ENCODE data around the gene TEAD4. TPM values are rescaled to one million over a fixed set of nuclear protein-coding genes. Genes with fewer than 3 reads are reported as not detected.

TEAD4 gene
- total RNA-seq, 1 experiment from 2014 or later = 47.7 TPM

- no TSS peak for BruUV-seq (replicated peaks)
- H4K20me1 ChIP-seq (ENCODE audit: insufficient read depth) = no peaks in the 10 kb centered on the region; the same call in 1 of the 2 replicates
- no peaks in the 10 kb centered on the region for H3K9me2 ChIP-seq (ENCODE audit: insufficient read depth)
- H2AFZ ChIP-seq = no peak overlapping the region
- intact Hi-C loops (cut with micrococcal nuclease; ENCODE audit: unreplicated experiment) = no loop called here
- no peak for DNase-seq
- no peaks in the 10 kb centered on the region for H3K79me2 ChIP-seq (ENCODE audit: low read depth)
- H3K36me3 ChIP-seq (ENCODE audit: low read depth) = no peaks in the 10 kb centered on the region
- H3K4me3 ChIP-seq = no peak overlapping the region
- no peak overlapping the region for H3K4me2 ChIP-seq
- peaks cover 8% of the 10 kb centered on the region; the same call in 1 of the 2 replicates for H3F3A ChIP-seq (ENCODE audit: insufficient read depth, low read depth)
- no peak for TF ChIP-seq EZH2 (IDR thresholded peaks at IDR 0.05; ENCODE audit: low read depth)
- TF ChIP-seq CTCF (conservative IDR thresholded peaks at IDR 0.05) = no peak
- no peaks in the 10 kb centered on the region for H3K4me1 ChIP-seq (replicated peaks; ENCODE audit: insufficient read depth)
- 0 out of 2 replicates have a peak, but pooled peaks cover 4% of the 10 kb centered on the region for H3K27me3 ChIP-seq (ENCODE audit: insufficient read depth, low read depth)
- H3K9me3 ChIP-seq (ENCODE audit: insufficient read depth, low read depth) = no peaks in the 10 kb centered on the region
- ChIA-PET POLR2A (ENCODE audit: unreplicated experiment) (no interaction called here), CTCF (interaction anchor here (0.6 kb wide), 1 partner anchor 11 kb away, joined by 8 read pairs; no protein-coding TSS in a partner anchor)
- H3K27ac ChIP-seq = no peak overlapping the region
These were observed 86.8 kb downstream of the TEAD4 start for GRCh38 chr12:3045989-3046388.

- peak; percentile 27 to 45 for DNase-seq
- H3K9me3 ChIP-seq (ENCODE audit: insufficient read depth, low read depth) = no peaks in the 10 kb centered on the region
- TF ChIP-seq CTCF (conservative IDR thresholded peaks at IDR 0.05) (no peak), EZH2 (IDR thresholded peaks at IDR 0.05; ENCODE audit: low read depth) (no peak)
- POLR2A ChIA-PET (ENCODE audit: unreplicated experiment) = no interaction called here
- CTCF ChIA-PET = interaction anchor here (0.6 kb wide), 1 partner anchor 1443 kb away, joined by 3 read pairs; no protein-coding TSS in a partner anchor
- no peaks in the 10 kb centered on the region for H3K36me3 ChIP-seq (ENCODE audit: low read depth)
- no peaks in the 10 kb centered on the region for H3K4me1 ChIP-seq (replicated peaks; ENCODE audit: insufficient read depth)
- H2AFZ ChIP-seq = no peak overlapping the region
- H3K4me2 ChIP-seq = no peak overlapping the region
- no peak overlapping the region for H3K4me3 ChIP-seq
- intact Hi-C loops (cut with micrococcal nuclease; ENCODE audit: unreplicated experiment) = no loop called here
- H3K79me2 ChIP-seq (ENCODE audit: low read depth) = no peaks in the 10 kb centered on the region
- no peak overlapping the region for H3K27ac ChIP-seq
- peaks cover 8% of the 10 kb centered on the region; the same call in 1 of the 2 replicates for H3F3A ChIP-seq (ENCODE audit: insufficient read depth, low read depth)
- no TSS peak for BruUV-seq (replicated peaks)
- H3K27me3 ChIP-seq (ENCODE audit: insufficient read depth, low read depth) = 0 out of 2 replicates have a peak, but pooled peaks cover 4% of the 10 kb centered on the region
- no peaks in the 10 kb centered on the region for H4K20me1 ChIP-seq (ENCODE audit: insufficient read depth)
- H3K9me2 ChIP-seq (ENCODE audit: insufficient read depth) = no peaks in the 10 kb centered on the region
These were observed 87.4 kb downstream of the TEAD4 start for GRCh38 chr12:3046441-3047200.

- Histone ChIP-seq H3K4me3 (no peak overlapping the region), H3K36me3 (ENCODE audit: low read depth) (no peaks in the 10 kb centered on the region), H4K20me1 (ENCODE audit: insufficient read depth) (no peaks in the 10 kb centered on the region), H3K79me2 (ENCODE audit: low read depth) (no peaks in the 10 kb centered on the region), H3K27me3 (ENCODE audit: insufficient read depth, low read depth) (0 out of 2 replicates have a peak, but pooled peaks cover 7% of the 10 kb centered on the region), H3K9me3 (ENCODE audit: insufficient read depth, low read depth) (no peaks in the 10 kb centered on the region), H3K9me2 (ENCODE audit: insufficient read depth) (no peaks in the 10 kb centered on the region), H3F3A (ENCODE audit: insufficient read depth, low read depth) (peaks cover 5% of the 10 kb centered on the region; the same call in 1 of the 2 replicates), H3K4me2 (no peak overlapping the region), H3K27ac (no peak overlapping the region), H3K4me1 (replicated peaks; ENCODE audit: insufficient read depth) (no peaks in the 10 kb centered on the region), H2AFZ (no peak overlapping the region)
- no peak for TF ChIP-seq EZH2 (IDR thresholded peaks at IDR 0.05; ENCODE audit: low read depth)
- TF ChIP-seq CTCF (conservative IDR thresholded peaks at IDR 0.05) = no peak
- ChIA-PET POLR2A (ENCODE audit: unreplicated experiment) (no interaction called here), CTCF (no interaction called here)
- intact Hi-C loops (cut with micrococcal nuclease; ENCODE audit: unreplicated experiment) = no loop called here
- BruUV-seq (replicated peaks) = no TSS peak
- no peak for DNase-seq
These were observed 88.8 kb downstream of the TEAD4 start for GRCh38 chr12:3047961-3048360.

All from PC-9 (cell line).